IMR-90 (cell line): ENCODE measurements around the gene TRIM40. TPM values are rescaled to one million over a fixed set of nuclear protein-coding genes. Genes with fewer than 3 reads are reported as not detected.

Experiments
- ATAC-seq: fragments of 200-7000 bp; cut with Tn5 transposase; 2 replicates; pipeline ENCODE4 v1.9.1; 2020; ENCODE audit warnings: low read depth, mild to moderate bottlenecking, moderate library complexity
- BruUV-seq: library from RNA; stranded (reverse); fragments of 400-500 nt; replicated peaks from 2 replicates; lab custom pipeline; 2021; lab: Mats Ljungman, UMichigan
- CTCF ChIA-PET: fragments of 300-600 bp; formaldehyde crosslinking; extraction: SDS; loops from one replicate; lab custom pipeline; 2021; ENCODE audit warnings: antibody characterized with exemption; lab: Yijun Ruan, JAX
- POLR2A ChIA-PET: fragments of 300-600 bp; sonication (Branson Sonifier 250); formaldehyde crosslinking; loops from one replicate; lab custom pipeline; 2022; ENCODE audit warnings: antibody characterized with exemption; ENCODE audit not compliant: unreplicated experiment; lab: Charles Lee
- DNase-seq: peaks from one replicate; pipeline ENCODE4 v3.0.0; 2013
- H2AFZ ChIP-seq: replicated peaks from 2 replicates; pipeline ENCODE3; 2013; ENCODE audit warnings: low read length, mild to moderate bottlenecking; ENCODE audit not compliant: poor library complexity
- H2AK5ac ChIP-seq: 2 replicates; pipeline ENCODE4 v1.6.1; 2013; ENCODE audit warnings: low read depth, low read length, inconsistent platforms
- H2AK9ac ChIP-seq: replicated peaks from 2 replicates; pipeline ENCODE3; 2013; ENCODE audit warnings: mild to moderate bottlenecking, low read depth, low read length, moderate library complexity; ENCODE audit not compliant: poor library complexity
- H2BK120ac ChIP-seq: 2 replicates; pipeline ENCODE4 v1.6.1; 2013; ENCODE audit warnings: low read depth, low read length, inconsistent platforms
- H2BK15ac ChIP-seq: 3 replicates; pipeline ENCODE4 v1.6.1; 2013; ENCODE audit warnings: low read depth, low read length, inconsistent platforms
- H2BK20ac ChIP-seq: 2 replicates; pipeline ENCODE4 v1.6.1; 2013; ENCODE audit warnings: low read depth, mild to moderate bottlenecking, inconsistent platforms, low read length, moderate library complexity
- H2BK5ac ChIP-seq: 2 replicates; pipeline ENCODE4 v1.6.1; 2013; ENCODE audit warnings: mild to moderate bottlenecking, low read depth, low read length, inconsistent platforms; ENCODE audit not compliant: poor library complexity, severe bottlenecking
- H3K14ac ChIP-seq: replicated peaks from 2 replicates; pipeline ENCODE4 v1.6.1; 2013; ENCODE audit warnings: low read depth, low read length, inconsistent platforms
- H3K18ac ChIP-seq: 2 replicates; pipeline ENCODE4 v1.6.1; 2013; ENCODE audit warnings: low read depth, low read length, control low read depth
- H3K23ac ChIP-seq: 2 replicates; pipeline ENCODE4 v1.6.1; 2013; ENCODE audit warnings: low read depth, low read length, inconsistent platforms
- H3K27ac ChIP-seq: 2 replicates; pipeline ENCODE4 v1.5.1; 2013; ENCODE audit warnings: mild to moderate bottlenecking, control low read depth, low read length; ENCODE audit not compliant: insufficient read depth
- H3K27me3 ChIP-seq: 2 replicates; pipeline ENCODE4 v1.6.1; 2013; ENCODE audit warnings: low read length; ENCODE audit not compliant: control insufficient read depth, insufficient read depth
- H3K36me3 ChIP-seq: 2 replicates; pipeline ENCODE4 v1.6.1; 2013; ENCODE audit warnings: low read length, mixed read lengths; ENCODE audit not compliant: control insufficient read depth, insufficient read depth
- H3K4ac ChIP-seq: 2 replicates; pipeline ENCODE4 v1.6.1; 2013; ENCODE audit warnings: low read depth, low read length, inconsistent platforms
- H3K4me1 ChIP-seq: 2 replicates; pipeline ENCODE4 v1.6.1; 2013; ENCODE audit warnings: low read length, mixed read lengths; ENCODE audit not compliant: control insufficient read depth, insufficient read depth
- H3K4me2 ChIP-seq: 2 replicates; pipeline ENCODE4 v1.6.1; 2013; ENCODE audit warnings: low read depth, mild to moderate bottlenecking, control low read depth, low read length, moderate library complexity
- H3K4me3 ChIP-seq: 2 replicates; pipeline ENCODE4 v1.5.1; 2013; ENCODE audit warnings: low read depth, mild to moderate bottlenecking, control low read depth, low read length, moderate library complexity; ENCODE audit not compliant: insufficient read depth
- H3K56ac ChIP-seq: 2 replicates; pipeline ENCODE4 v1.6.1; 2013; ENCODE audit warnings: low read length, inconsistent platforms; ENCODE audit not compliant: insufficient read depth; ENCODE audit errors: extremely low read depth
- H3K79me1 ChIP-seq, 2 experiments: 2 replicates each; pipeline ENCODE4 v1.6.1; 2013; ENCODE audit warnings: low read length in 2 of 2, inconsistent platforms in 1 of 2, low read depth in 1 of 2
- H3K9ac ChIP-seq: 2 replicates; pipeline ENCODE4 v1.6.1; 2013; ENCODE audit warnings: low read depth, low read length, control low read depth
- H3K9me1 ChIP-seq: 2 replicates; pipeline ENCODE4 v1.6.1; 2013; ENCODE audit warnings: low read length, inconsistent platforms; ENCODE audit not compliant: insufficient read depth
- H3K9me3 ChIP-seq: 2 replicates; pipeline ENCODE4 v1.6.1; 2013; ENCODE audit warnings: low read length; ENCODE audit not compliant: control insufficient read depth, insufficient read depth
- H4K20me1 ChIP-seq: 2 replicates; pipeline ENCODE4 v1.6.1; 2013; ENCODE audit warnings: low read length, inconsistent platforms; ENCODE audit not compliant: insufficient read depth
- H4K5ac ChIP-seq: 2 replicates; pipeline ENCODE4 v1.6.1; 2013; ENCODE audit warnings: mild to moderate bottlenecking, low read depth, low read length, control low read depth
- H4K8ac ChIP-seq, 2 experiments: 2 replicates each; pipeline ENCODE4 v1.6.1; 2013; ENCODE audit warnings: low read depth in 2 of 2, low read length in 2 of 2, control low read depth in 1 of 2, inconsistent platforms in 1 of 2
- H4K91ac ChIP-seq: 2 replicates; pipeline ENCODE4 v1.6.1; 2013; ENCODE audit warnings: low read depth, low read length, inconsistent platforms; ENCODE audit not compliant: insufficient read depth
- CTCF ChIP-seq: conservative IDR thresholded peaks from 2 replicates; pipeline ENCODE4 v1.5.1; 2012; ENCODE audit warnings: mild to moderate bottlenecking, low read depth, low read length, improper control_type of control experiment
- MAZ ChIP-seq: IDR thresholded peaks from 2 replicates; pipeline ENCODE4 v1.6.1; 2012; ENCODE audit warnings: low read depth, mild to moderate bottlenecking, low read length, improper control_type of control experiment, moderate library complexity, borderline replicate concordance
- MXI1 ChIP-seq: IDR thresholded peaks from 2 replicates; pipeline ENCODE4 v1.6.1; 2012; ENCODE audit warnings: low read depth, mild to moderate bottlenecking, low read length, moderate library complexity, borderline replicate concordance
- NFE2L2 ChIP-seq: fragments of 150-350 bp; IDR thresholded peaks from 2 replicates; pipeline ENCODE4 v1.6.1; 2016; ENCODE audit warnings: low read depth, mild to moderate bottlenecking, low read length
- RAD21 ChIP-seq: IDR thresholded peaks from 2 replicates; pipeline ENCODE4 v1.6.1; 2012; ENCODE audit warnings: low read length, improper control_type of control experiment
- RCOR1 ChIP-seq: IDR thresholded peaks from 2 replicates; pipeline ENCODE4 v1.6.1; 2012; ENCODE audit warnings: mild to moderate bottlenecking, low read length, improper control_type of control experiment; ENCODE audit not compliant: insufficient replicate concordance
- USF2 ChIP-seq: fragments of 150-350 bp; IDR thresholded peaks from 2 replicates; pipeline ENCODE4 v1.6.1; 2017; ENCODE audit warnings: mild to moderate bottlenecking, antibody characterized with exemption, low read length, low read depth
- WGBS, 2 experiments: methylation state at CpG; one replicate each; pipeline versions ENCODE4 v1.1.5 to v1.1.7; 2013; ENCODE audit warnings: missing lambda C conversion rate in 2 of 2; ENCODE audit not compliant: insufficient read length in 1 of 2; ENCODE audit errors: extremely low coverage in 2 of 2; 5-methylcytosine and 5-hydroxymethylcytosine counted together
- dilution Hi-C: fragments of 300-500 bp; cut with HindIII; formaldehyde crosslinking; loops from one replicate; pipeline ENCODE4 v1.14.3; 2018; ENCODE audit warnings: low sequenced_read_pairs; ENCODE audit not compliant: unreplicated experiment
- in situ Hi-C: fragments of 300-500 bp; cut with MboI; formaldehyde crosslinking; loops from 3 replicates; pipeline ENCODE4 v1.14.3; 2019; ENCODE audit warnings: low sequenced_read_pairs, inconsistent platforms, mixed read lengths
- intact Hi-C: fragments of 100-400 bp; cut with micrococcal nuclease; formaldehyde crosslinking; loops from 2 replicates; pipeline ENCODE4 v1.10.0; 2022
- polyA plus RNA-seq, 3 experiments: library from polyadenylated mRNA; depleted of rRNA; stranded (reverse); fragments of >200 nt; gene quantifications; 2 replicates each; pipeline ENCODE4 v1.2.3, GENCODE V29; 2012; ENCODE audit warnings: low replicate concordance in 1 of 3
- total RNA-seq: library from RNA; depleted of rRNA; stranded (reverse); fragments of >200 nt; gene quantifications from 2 replicates; pipeline ENCODE4 v1.2.3, GENCODE V29; 2012
- TF ChIP-seq, protein P1 (sequence below): fragments of 150-350 bp; IDR thresholded peaks from 2 replicates; pipeline ENCODE4 v1.6.1; 2016; ENCODE audit warnings: low read depth, mild to moderate bottlenecking, low read length, moderate library complexity, borderline replicate concordance

TRIM40 gene
- total and polyA plus RNA-seq, 2 of the 4 experiments (the other 2 are of a cell fraction), result not detected

- Histone ChIP-seq H3K27ac (no peak overlapping the region), H2AK9ac (no peak overlapping the region), H2AK5ac (no peak overlapping the region), H3K36me3 (no peaks in the 10 kb centered on the region), H3K9ac (peak overlapping the region; percentile 47), H2BK15ac (no peak overlapping the region), H3K27me3 (peaks cover 58% of the 10 kb centered on the region), H4K5ac (peak overlapping the region; percentile 71), H3K4me2 (peak overlapping the region; percentile 80), H4K8ac (peak overlapping the region; percentile 73 to 88; a peak in 2 of 4 replicates), H3K56ac (no peak overlapping the region), H3K79me1 (no peaks in the 10 kb centered on the region), H3K23ac (peak overlapping the region; percentile 41; the same call in 1 of the 2 replicates), H3K4me1 (peaks cover 6% of the 10 kb centered on the region), H3K9me1 (no peaks in the 10 kb centered on the region; the same call in 1 of the 2 replicates), H2BK20ac (no peak overlapping the region), H3K4me3 (peak overlapping the region; percentile 43), H2BK120ac (no peak overlapping the region), H4K91ac (peak overlapping the region; percentile 62; the same call in 1 of the 2 replicates), H3K18ac (peak overlapping the region; percentile 37; the same call in 1 of the 2 replicates), H3K4ac (peak overlapping the region; percentile 49; the same call in 1 of the 2 replicates), H2BK5ac (no peak overlapping the region), H3K9me3 (peaks cover 2% of the 10 kb centered on the region; the same call in 1 of the 2 replicates), H2AFZ (peak overlapping the region; percentile 93), H3K14ac (no peak overlapping the region), H4K20me1 (no peaks in the 10 kb centered on the region)
- in situ Hi-C loops, result no loop called here
- ATAC-seq (peak; percentile 97), DNase-seq (peak; percentile 77)
- WGBS, 2 experiments, result 5% methylated on average over 25 of the region's 51 CpGs; no CpG with 5 or more reads in 1 of the 2 experiments
- intact Hi-C loops, result loop anchor here (2.0 to 5.0 kb wide), 2 partner anchors 35 to 116 kb away; partner anchors contain the start of gene PPP1R11
- dilution Hi-C loops, result no loop called here
- POLR2A ChIA-PET, result interaction anchor here (0.6 kb wide), 1 partner anchor 35 kb away, joined by 4 read pairs; the partner anchor contains the start of gene PPP1R11
- BruUV-seq, result no TSS peak
- CTCF ChIA-PET, result interaction anchor here (0.8 to 1.6 kb wide), 2 partner anchors 14 to 29 kb away, joined by 3 to 16 read pairs; no protein-coding TSS in a partner anchor
- TF ChIP-seq NFE2L2 (no peak), RAD21 (peak; percentile 20; the same call in 1 of the 2 replicates), RCOR1 (no peak), MAZ (peak; percentile 26; the same call in 1 of the 2 replicates), USF2 (no peak), MXI1 (no peak), CTCF (peak; percentile 33)
- TF ChIP-seq, protein P1, sequence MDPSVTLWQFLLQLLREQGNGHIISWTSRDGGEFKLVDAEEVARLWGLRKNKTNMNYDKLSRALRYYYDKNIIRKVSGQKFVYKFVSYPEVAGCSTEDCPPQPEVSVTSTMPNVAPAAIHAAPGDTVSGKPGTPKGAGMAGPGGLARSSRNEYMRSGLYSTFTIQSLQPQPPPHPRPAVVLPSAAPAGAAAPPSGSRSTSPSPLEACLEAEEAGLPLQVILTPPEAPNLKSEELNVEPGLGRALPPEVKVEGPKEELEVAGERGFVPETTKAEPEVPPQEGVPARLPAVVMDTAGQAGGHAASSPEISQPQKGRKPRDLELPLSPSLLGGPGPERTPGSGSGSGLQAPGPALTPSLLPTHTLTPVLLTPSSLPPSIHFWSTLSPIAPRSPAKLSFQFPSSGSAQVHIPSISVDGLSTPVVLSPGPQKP, result no peak
Observed at GRCh38 chr6:30101444-30102413, 34.2 kb upstream of the TRIM40 start.
